Activated CD8-positive, alpha-beta T cell treated with anti-CD3 and anti-CD28 coated beads for 36 hours (primary cell): ENCODE measurements around the gene IPMK. TPM values are rescaled to one million over a fixed set of nuclear protein-coding genes. Genes with fewer than 3 reads are reported as not detected.

Experiments used
- ATAC-seq: fragments of 200-7000 bp; cut with Tn5 transposase; one replicate; pipeline ENCODE4 v1.10.0; 2021; ENCODE audit warnings: mild to moderate bottlenecking, moderate library complexity
- CTCF ChIA-PET: fragments of 350-600 bp; sonication (Branson Sonifier 250); formaldehyde crosslinking; loops from one replicate; lab custom pipeline; 2021; ENCODE audit warnings: antibody characterized with exemption; lab: Charles Lee
- POLR2A ChIA-PET: fragments of 350-600 bp; sonication (Branson Sonifier 250); formaldehyde crosslinking; loops from one replicate; lab custom pipeline; 2021; ENCODE audit warnings: antibody characterized with exemption; lab: Charles Lee
- DNase-seq: peaks from one replicate; pipeline ENCODE4 v3.0.0-alpha.2; 2020
- H3K27ac Mint-ChIP-seq: one replicate; pipeline ENCODE4 v1.8.0; 2021; ENCODE audit warnings: mild to moderate bottlenecking, mixed read lengths
- H3K27me3 Mint-ChIP-seq: one replicate; pipeline ENCODE4 v1.8.0; 2021; ENCODE audit warnings: mixed read lengths
- H3K36me3 Mint-ChIP-seq: one replicate; pipeline ENCODE4 v1.8.0; 2021; ENCODE audit warnings: low read depth, mixed read lengths
- H3K4me1 Mint-ChIP-seq: one replicate; pipeline ENCODE4 v1.8.0; 2021; ENCODE audit warnings: low read depth, mixed read lengths
- H3K4me3 Mint-ChIP-seq: one replicate; pipeline ENCODE4 v1.8.0; 2021; ENCODE audit warnings: mild to moderate bottlenecking, moderate library complexity, mixed read lengths
- H3K9me3 Mint-ChIP-seq: one replicate; pipeline ENCODE4 v1.8.0; 2021; ENCODE audit warnings: mixed read lengths
- CTCF ChIP-seq: fragments of 200-600 bp; IDR thresholded peaks from one replicate; pipeline ENCODE4 v1.8.0; 2022; ENCODE audit warnings: antibody characterized with exemption, mild to moderate bottlenecking
- intact Hi-C: fragments of 100-400 bp; cut with micrococcal nuclease; formaldehyde crosslinking; loops from one replicate; pipeline ENCODE4 v1.10.0; 2022
- total RNA-seq, 2 experiments: library from RNA; stranded (reverse); gene quantifications; one replicate each; pipeline ENCODE4 v1.2.3, GENCODE V29; 2021

The IPMK gene
- total RNA-seq, 2 experiments from 2014 or later: 9.5 to 10.3 TPM

DNA sequence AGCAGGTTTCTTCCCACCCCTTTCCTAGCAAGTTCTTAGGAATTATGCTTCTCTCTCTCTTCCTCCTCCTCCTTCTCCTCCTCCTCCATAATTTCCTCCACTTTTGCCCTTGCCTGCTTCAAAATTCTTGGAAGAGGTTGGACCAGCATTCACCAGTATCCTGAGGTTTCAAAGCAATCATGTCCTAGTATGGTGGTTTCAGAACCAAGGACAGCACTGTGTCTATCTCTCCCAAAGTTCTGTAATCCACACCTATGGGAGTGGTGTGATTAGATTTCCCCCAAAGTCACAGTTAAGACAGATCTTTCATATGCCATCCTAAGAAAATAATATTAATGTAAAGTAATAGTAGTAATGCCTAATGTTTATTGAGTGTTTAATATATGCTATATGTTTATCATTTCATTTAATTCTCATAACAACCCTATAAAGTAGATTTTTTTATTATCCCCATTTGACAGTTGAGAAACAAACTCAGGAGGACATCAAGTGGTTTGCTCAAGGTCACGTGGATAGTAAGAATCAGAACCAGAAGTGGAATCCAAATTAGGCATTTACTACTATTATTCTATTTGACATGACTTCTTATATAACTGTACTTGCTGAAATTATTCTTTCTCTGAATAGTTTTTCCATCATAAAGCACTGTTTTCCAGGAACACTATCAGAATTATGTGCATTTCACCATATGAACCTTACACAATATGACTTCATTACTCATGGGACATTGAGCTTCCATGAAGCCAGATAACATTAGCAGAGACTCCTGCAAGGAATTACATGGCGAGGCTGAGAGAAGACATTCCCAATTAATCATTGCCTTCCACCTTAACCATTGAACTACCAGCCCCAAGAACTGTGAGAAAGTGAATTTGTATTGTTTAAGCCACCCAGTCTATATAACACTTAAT, 91.4 kb downstream of the IPMK start:
- CTCF ChIA-PET: interaction anchor here (1.1 to 7.0 kb wide), 4 partner anchors 36 to 130 kb away, joined by 3 to 151 read pairs (median 18); no protein-coding TSS in a partner anchor
- no peaks in the 10 kb centered on the region for H3K9me3 Mint-ChIP-seq
- H3K27ac Mint-ChIP-seq: no peak overlapping the region
- peaks cover 4% of the 10 kb centered on the region for H3K27me3 Mint-ChIP-seq
- no peaks in the 10 kb centered on the region for H3K36me3 Mint-ChIP-seq
- no peak for TF ChIP-seq CTCF
- H3K4me3 Mint-ChIP-seq: no peak overlapping the region
- DNase-seq (no peak), ATAC-seq (no peak)
- POLR2A ChIA-PET: no interaction called here
- intact Hi-C loops: loop anchor here (2.0 kb wide), 1 partner anchor 115 kb away; no protein-coding TSS in a partner anchor
- no peaks in the 10 kb centered on the region for H3K4me1 Mint-ChIP-seq

DNA sequence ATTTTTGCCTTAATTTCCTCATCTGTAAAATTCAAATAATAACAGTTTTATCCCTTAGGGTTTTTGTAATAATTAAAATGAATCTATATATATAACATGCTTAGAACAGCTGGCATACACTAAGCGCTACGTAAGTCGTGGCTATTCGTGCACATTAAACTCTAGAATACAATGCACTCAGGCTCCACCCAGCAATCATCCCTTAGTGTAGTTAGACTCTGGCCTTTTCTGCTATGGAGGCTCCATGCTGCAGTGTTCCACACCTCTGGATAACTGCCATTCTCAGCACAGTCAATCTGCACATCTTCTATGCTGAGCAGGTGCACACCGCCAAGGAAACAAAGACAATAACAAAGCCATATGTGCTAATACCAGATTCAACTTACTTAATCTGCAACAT, 92.9 kb downstream of the IPMK start:
- no peak overlapping the region for H3K27ac Mint-ChIP-seq
- CTCF ChIA-PET: interaction anchor here (7.0 kb wide), 1 partner anchor 118 kb away, joined by 151 read pairs; no protein-coding TSS in a partner anchor

GRCh38 chr10:58173391-58173790, 94.3 kb downstream of the IPMK start:
- Mint-ChIP-seq H3K9me3 (no peaks in the 10 kb centered on the region), H3K4me1 (no peaks in the 10 kb centered on the region), H3K27ac (no peak overlapping the region), H3K27me3 (peaks cover 4% of the 10 kb centered on the region), H3K4me3 (no peak overlapping the region), H3K36me3 (no peaks in the 10 kb centered on the region)
- POLR2A ChIA-PET: no interaction called here
- CTCF ChIA-PET: interaction anchor here (1.0 to 3.9 kb wide), 2 partner anchors 9 to 118 kb away, joined by 3 to 20 read pairs; no protein-coding TSS in a partner anchor
- DNase-seq (no peak), ATAC-seq (no peak)
- intact Hi-C loops: no loop called here
- TF ChIP-seq CTCF: no peak

More for the DNA sequence above, 92.9 kb downstream of the IPMK start:
- H3K27me3 Mint-ChIP-seq: peaks cover 4% of the 10 kb centered on the region
- H3K4me3 Mint-ChIP-seq: no peak overlapping the region
- intact Hi-C loops: no loop called here
- ATAC-seq (no peak), DNase-seq (no peak)
- H3K4me1 Mint-ChIP-seq: no peaks in the 10 kb centered on the region
- no peak for TF ChIP-seq CTCF
- no peaks in the 10 kb centered on the region for H3K9me3 Mint-ChIP-seq
- POLR2A ChIA-PET: no interaction called here
- no peaks in the 10 kb centered on the region for H3K36me3 Mint-ChIP-seq

- CTCF ChIA-PET: interaction anchor here (0.8 to 3.9 kb wide), 3 partner anchors 9 to 120 kb away, joined by 3 to 20 read pairs (median 3); no protein-coding TSS in a partner anchor
- no peak for TF ChIP-seq CTCF
- no peaks in the 10 kb centered on the region for H3K9me3 Mint-ChIP-seq
- H3K4me3 Mint-ChIP-seq: no peak overlapping the region
- intact Hi-C loops: no loop called here
- ATAC-seq (no peak), DNase-seq (no peak)
- no peaks in the 10 kb centered on the region for H3K36me3 Mint-ChIP-seq
- no peak overlapping the region for H3K27ac Mint-ChIP-seq
- H3K4me1 Mint-ChIP-seq: no peaks in the 10 kb centered on the region
- H3K27me3 Mint-ChIP-seq: peaks cover 5% of the 10 kb centered on the region
- POLR2A ChIA-PET: no interaction called here
These were observed 96.5 kb downstream of the IPMK start for GRCh38 chr10:58171146-58171545.

DNA sequence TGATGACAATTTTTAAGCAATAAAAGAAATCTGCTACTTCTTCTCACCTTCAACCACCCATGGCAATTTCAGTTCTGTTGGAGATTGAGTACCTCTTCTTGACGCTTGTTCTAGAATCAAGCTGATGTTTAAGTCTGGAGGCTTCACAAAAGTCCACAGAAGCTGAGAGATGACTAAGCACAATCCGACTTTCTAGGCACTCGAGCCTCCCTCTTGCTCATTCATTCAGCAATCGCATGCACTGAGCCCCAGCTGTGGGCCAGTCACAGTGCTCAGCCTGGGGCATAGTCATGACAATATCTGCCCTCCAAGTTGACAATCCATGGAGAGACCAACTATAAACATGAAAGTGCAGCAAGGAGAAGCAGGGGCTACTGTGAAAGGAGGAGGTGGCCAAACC, 103.2 kb downstream of the IPMK start:
- no peak overlapping the region for H3K4me3 Mint-ChIP-seq
- no peak for TF ChIP-seq CTCF
- DNase-seq: no peak
- peaks cover 16% of the 10 kb centered on the region for H3K27me3 Mint-ChIP-seq
- ChIA-PET CTCF (no interaction called here), POLR2A (no interaction called here)
- H3K36me3 Mint-ChIP-seq: no peaks in the 10 kb centered on the region
- intact Hi-C loops: no loop called here
- H3K9me3 Mint-ChIP-seq: no peaks in the 10 kb centered on the region
- H3K4me1 Mint-ChIP-seq: no peaks in the 10 kb centered on the region
- H3K27ac Mint-ChIP-seq: no peak overlapping the region
- ATAC-seq: no peak
